Endothelial cell of umbilical vein (primary cell): ENCODE measurements around the gene BGN.

Experiments used
- EZH2 ChIP-seq: IDR thresholded peaks from 2 replicates; pipeline ENCODE4 v1.6.1; 2012; ENCODE audit warnings: borderline replicate concordance, low read depth, mild to moderate bottlenecking, moderate library complexity, low read length, inconsistent platforms; ENCODE audit not compliant: severe bottlenecking
- TF ChIP-seq, protein P1 (sequence below), 2 donors: IDR thresholded peaks; 1 replicate in 1 of 2; 2 replicates in 1 of 2; pipeline ENCODE4 v1.5.1; 2011; ENCODE audit warnings: low read length in 2 of 2, mild to moderate bottlenecking in 2 of 2, moderate library complexity in 2 of 2, control low read depth in 1 of 2, inconsistent platforms in 1 of 2, low read depth in 1 of 2; ENCODE audit not compliant: insufficient read depth in 1 of 2; ENCODE audit errors: extremely low read depth in 1 of 2

DNA sequence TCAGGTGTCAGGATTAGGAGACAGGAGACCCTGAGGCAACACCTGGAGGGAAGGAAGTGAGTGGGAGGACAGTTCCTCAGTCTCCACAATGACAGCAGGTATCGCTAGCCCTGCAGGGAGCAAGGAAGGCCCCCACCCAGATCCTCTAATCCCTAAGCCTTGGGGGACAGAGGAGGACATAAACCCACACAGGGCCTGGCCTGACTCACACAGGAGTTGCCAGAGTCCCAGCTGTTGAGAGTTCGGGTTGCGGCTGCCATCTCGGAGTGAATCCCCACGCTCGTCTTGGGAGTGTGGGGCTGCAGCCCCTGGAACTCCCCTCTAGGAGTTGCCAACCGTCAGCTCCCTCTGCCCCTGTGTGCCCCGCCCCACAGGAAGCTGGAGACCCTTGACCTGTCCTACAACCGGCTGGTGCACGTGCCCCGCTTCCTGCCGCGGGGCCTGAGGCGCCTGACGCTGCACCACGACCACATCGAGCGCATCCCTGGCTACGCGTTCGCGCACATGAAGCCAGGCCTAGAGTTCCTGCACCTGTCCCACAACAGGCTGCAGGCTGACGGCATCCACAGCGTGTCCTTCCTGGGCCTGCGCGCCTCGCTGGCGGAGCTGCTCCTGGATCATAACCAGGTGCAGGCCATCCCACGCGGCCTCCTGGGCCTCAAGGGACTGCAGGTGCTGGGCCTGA is 9.2 kb upstream of the BGN start:
- TF ChIP-seq, protein P1, sequence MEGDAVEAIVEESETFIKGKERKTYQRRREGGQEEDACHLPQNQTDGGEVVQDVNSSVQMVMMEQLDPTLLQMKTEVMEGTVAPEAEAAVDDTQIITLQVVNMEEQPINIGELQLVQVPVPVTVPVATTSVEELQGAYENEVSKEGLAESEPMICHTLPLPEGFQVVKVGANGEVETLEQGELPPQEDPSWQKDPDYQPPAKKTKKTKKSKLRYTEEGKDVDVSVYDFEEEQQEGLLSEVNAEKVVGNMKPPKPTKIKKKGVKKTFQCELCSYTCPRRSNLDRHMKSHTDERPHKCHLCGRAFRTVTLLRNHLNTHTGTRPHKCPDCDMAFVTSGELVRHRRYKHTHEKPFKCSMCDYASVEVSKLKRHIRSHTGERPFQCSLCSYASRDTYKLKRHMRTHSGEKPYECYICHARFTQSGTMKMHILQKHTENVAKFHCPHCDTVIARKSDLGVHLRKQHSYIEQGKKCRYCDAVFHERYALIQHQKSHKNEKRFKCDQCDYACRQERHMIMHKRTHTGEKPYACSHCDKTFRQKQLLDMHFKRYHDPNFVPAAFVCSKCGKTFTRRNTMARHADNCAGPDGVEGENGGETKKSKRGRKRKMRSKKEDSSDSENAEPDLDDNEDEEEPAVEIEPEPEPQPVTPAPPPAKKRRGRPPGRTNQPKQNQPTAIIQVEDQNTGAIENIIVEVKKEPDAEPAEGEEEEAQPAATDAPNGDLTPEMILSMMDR (IDR thresholded peaks at IDR 0.05; ENCODE audit: extremely low read depth in 1 of 2, insufficient read depth in 1 of 2, low read depth in 1 of 2, low read length in 2 of 2), result no peak
- no peak for TF ChIP-seq EZH2
